HFF-Myc (cell line): ENCODE data around the gene TNFRSF12A.

ENCODE experiments used
- DNase-seq: peaks from one replicate; pipeline ENCODE4 v3.0.0-alpha.2; 2011; ENCODE audit warnings: low read depth; ENCODE audit errors: extremely low read depth
- H3K4me3 ChIP-seq: replicated peaks from 2 replicates; pipeline ENCODE4 v1.5.1; 2011; ENCODE audit warnings: low read depth, mild to moderate bottlenecking, control low read depth, low read length
- TF ChIP-seq, protein P1 (sequence below): IDR thresholded peaks from 2 replicates; pipeline ENCODE4 v1.5.1; 2012; ENCODE audit warnings: mild to moderate bottlenecking, low read depth, low read length, control low read depth; ENCODE audit errors: missing control alignments

Gene TNFRSF12A

DNA sequence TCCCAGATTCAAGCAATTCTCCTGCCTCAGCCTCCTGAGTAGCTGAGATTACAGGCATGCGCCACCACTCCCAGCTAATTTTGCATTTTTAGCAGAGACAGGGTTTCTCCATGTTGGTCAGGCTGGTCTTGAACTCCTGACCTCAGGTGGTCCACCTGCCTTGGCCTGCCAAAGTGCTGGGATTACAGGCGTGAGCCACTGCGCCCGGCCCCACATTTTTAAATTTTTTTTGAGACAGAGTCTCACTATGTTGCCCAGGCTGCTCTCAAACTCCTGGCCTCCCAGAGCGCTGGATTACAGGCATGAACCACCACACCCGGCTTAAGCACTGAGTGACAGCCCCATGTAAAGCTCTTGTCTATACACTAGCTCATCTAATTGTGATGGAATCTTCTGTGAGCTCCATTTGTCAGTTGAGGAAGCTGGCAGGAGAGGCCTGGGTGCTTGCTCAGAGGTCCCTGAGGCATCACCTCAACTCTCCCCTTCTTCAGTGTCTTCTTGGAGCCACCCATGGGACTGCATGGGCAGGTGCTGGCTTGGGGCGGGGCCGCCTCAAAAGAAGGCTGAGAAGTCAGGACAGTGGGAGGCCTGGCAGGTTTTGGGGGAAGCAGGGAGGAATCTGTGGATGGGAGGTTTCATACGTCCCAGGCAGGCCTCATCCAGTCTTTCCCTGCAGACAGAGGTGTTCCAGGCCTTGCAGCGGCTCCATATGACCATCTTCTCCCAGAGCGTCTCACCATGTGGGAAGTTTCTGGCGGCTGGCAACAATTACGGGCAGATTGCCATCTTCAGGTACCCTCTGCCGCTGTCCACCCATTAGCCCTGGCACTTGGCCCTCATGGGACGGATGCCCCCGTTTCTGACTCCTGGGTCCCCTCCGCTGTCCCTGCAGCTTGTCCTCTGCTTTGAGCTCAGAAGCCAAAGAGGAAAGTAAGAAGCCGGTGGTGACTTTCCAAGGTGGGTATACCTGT is 5.1 kb downstream of the TNFRSF12A start:
- TF ChIP-seq, protein P1, sequence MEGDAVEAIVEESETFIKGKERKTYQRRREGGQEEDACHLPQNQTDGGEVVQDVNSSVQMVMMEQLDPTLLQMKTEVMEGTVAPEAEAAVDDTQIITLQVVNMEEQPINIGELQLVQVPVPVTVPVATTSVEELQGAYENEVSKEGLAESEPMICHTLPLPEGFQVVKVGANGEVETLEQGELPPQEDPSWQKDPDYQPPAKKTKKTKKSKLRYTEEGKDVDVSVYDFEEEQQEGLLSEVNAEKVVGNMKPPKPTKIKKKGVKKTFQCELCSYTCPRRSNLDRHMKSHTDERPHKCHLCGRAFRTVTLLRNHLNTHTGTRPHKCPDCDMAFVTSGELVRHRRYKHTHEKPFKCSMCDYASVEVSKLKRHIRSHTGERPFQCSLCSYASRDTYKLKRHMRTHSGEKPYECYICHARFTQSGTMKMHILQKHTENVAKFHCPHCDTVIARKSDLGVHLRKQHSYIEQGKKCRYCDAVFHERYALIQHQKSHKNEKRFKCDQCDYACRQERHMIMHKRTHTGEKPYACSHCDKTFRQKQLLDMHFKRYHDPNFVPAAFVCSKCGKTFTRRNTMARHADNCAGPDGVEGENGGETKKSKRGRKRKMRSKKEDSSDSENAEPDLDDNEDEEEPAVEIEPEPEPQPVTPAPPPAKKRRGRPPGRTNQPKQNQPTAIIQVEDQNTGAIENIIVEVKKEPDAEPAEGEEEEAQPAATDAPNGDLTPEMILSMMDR = no peak
- DNase-seq = no peak
- no peak overlapping the region for H3K4me3 ChIP-seq

DNA sequence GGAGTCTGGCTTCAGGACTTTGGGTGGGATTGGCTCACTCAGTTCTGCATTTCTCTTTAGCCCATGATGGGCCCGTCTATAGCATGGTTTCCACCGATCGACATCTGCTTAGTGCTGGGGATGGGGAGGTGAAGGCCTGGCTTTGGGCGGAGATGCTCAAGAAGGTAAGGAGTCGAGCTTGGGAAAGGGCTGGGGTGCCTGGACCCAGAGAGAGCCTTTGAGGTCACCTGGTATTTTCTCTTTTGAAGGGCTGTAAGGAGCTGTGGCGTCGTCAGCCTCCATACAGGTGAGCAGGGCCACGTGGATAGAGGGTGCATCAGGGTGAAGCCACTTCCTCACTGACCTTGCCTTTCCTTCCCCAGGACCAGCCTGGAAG is 5.8 kb downstream of the TNFRSF12A start:
- no peak overlapping the region for H3K4me3 ChIP-seq
- DNase-seq = no peak
- TF ChIP-seq, protein P1 = no peak

DNA sequence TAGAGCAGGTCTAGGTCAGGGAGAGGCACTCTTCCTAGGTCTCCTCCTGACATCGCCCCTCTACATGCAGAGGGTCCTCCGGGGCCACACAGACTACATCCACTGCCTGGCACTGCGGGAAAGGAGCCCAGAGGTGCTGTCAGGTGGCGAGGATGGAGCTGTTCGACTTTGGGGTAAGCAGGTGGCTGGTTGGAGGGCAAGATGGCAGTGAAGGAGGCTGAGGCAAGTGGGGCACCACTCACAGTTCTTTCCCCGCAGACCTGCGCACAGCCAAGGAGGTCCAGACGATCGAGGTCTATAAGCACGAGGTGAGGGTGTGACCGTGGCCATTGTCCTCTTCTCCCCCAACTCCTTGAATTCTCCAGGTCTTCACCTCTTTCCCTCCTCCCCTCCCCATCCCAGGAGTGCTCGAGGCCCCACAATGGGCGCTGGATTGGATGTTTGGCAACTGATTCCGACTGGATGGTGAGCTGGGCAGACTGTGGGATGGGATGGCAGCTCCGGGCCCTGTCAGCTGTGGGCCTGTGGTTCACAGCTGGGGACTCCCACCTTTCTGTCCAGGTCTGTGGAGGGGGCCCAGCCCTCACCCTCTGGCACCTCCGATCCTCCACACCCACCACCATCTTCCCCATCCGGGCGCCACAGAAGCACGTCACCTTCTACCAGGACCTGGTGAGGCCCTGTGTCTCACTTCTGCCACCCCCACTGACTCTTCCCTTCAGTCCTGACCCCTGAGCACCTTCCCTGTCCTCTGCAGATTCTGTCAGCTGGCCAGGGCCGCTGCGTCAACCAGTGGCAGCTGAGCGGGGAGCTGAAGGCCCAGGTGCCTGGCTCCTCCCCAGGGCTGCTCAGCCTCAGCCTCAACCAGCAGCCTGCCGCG is 6.7 kb downstream of the TNFRSF12A start:
- H3K4me3 ChIP-seq = no peak overlapping the region
- TF ChIP-seq, protein P1 = no peak
- no peak for DNase-seq

DNA sequence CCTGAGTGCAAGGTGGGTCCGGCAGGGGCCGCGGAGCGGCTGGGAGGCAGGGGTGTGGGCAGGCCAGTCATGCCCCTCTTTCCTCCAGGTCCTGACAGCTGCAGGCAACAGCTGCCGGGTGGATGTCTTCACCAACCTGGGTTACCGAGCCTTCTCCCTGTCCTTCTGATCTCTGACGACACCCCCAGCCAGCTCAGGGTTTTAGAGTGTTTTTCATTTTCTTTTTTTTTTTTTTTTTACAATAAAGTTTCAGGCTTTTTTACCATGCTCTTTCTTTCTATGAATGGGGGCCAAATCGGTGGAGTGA is 7.3 kb downstream of the TNFRSF12A start:
- TF ChIP-seq, protein P1 = no peak
- no peak overlapping the region for H3K4me3 ChIP-seq
- DNase-seq = no peak

DNA sequence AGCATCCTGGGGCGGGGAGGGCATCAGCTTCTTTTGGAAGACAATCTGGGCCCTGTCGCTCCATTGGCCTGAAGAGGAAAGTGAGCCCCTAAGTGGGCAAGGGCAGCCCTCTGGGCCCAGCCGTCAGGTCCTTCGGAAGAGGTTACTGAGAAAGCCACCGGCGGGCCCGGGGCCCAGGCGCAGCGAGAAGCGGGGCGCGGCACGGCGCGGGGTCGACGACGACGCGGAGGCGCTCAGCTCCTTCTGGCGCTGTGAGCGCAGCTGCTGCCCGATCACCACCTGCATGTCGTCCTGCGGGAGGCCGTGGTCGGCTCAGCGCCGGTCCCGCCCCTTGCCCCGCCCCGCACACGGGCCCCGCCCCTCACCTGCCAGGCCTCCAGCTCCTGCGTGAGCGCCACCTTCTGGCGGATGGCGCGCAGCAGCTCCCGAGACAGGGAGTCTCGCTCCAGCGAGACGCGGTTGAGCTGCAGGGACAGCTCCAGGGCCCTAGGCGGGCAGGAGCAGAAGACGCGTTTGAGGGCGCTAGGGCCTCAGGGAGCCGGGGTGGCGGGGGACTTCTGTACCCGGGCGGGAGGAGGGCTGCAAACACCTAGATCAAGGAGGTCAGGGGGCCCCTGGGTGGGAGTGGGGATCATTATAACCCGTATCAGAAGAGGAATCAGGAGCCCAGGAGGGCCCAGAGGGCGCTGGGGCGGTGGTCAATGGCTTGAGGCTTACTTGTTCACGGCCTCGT is 8.0 kb downstream of the TNFRSF12A start:
- DNase-seq = peak; percentile 17
- no peak overlapping the region for H3K4me3 ChIP-seq
- TF ChIP-seq, protein P1 = peak; percentile 64

DNA sequence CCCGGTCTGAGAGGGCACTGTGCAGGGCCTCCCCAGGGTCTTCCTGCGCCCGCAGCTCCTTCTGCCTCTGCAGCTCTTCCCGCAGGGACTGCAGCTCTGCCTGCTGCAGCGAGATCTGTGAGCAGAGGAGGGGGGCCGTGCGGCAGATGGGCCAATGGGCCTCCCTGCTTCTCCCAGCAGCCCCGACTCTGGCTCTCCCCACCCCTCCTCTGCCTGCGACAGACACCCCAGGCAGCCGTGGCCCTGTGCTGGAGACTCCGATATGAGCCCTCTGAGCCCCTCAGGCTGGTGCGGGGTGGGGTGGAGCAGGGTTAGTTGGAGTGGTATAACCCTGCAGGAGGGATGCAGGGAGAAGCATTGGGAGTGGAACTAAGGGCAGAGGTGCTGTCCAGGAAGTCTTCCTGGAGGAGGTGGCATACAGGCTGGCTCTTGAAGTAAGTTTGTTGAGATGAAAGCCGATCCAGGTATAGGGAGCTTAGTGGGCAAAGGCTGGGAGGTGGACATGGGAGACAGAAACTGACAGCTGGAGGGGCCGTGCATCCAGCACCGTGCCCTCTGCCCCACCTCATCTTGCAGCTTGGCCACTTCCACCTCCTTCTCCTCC is 8.7 kb downstream of the TNFRSF12A start:
- DNase-seq = no peak
- TF ChIP-seq, protein P1 = no peak
- no peak overlapping the region for H3K4me3 ChIP-seq
